HG02981 (cell line): ENCODE data around the gene MAN1C1.

ENCODE experiments used
- ATAC-seq: cut with Tn5 transposase; IDR thresholded peaks from one replicate; pipeline ENCODE4 v1.9.1; 2021; ENCODE audit warnings: mild to moderate bottlenecking, moderate library complexity; ENCODE audit not compliant: unreplicated experiment

The MAN1C1 gene

DNA sequence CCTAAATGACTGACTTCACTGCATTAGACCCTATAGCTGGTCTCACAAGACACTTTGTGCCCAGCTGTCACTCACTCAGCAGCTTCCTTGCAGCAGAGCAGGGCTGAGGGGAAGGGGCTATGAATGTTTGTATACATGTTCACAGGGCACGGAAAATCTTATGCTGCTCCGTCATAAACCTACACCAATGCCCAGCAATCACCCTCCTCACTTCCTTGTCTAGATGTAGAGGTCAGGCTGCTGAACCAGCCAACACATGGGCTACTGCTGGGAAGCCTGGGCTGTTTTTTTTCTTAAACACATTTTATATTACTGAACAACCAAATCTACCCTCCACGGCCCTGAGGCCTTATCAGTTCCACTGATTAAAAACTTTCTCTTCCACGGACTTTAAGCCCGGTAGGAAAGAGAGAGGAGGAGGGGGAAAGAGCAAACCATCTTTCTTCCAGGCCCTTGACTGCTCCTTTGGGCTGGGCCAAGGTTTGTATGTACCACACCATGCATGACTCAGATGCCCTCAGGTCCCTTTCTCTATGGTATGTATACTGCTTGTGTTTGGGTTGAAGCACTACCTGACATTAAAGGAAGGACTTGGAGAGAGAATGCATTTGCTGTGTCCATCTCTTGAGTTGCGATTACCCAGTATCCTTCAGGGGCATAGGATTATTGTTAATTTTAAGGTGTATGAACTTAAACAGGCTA, 215.9 kb downstream of the MAN1C1 start:
- ATAC-seq, result no peak

GRCh38 chr1:25833158-25833557, 216.6 kb downstream of the MAN1C1 start:
- ATAC-seq, result no peak
